GM18505 (cell line): ENCODE measurements around the gene PSKH1.
A peak's percentile ranks its signal among the peaks of the same experiment; 100 is the strongest.

Source experiments
- ATAC-seq: cut with Tn5 transposase; IDR thresholded peaks from one replicate; pipeline ENCODE4 v1.9.1; 2021; ENCODE audit not compliant: unreplicated experiment
- POLR2A ChIP-seq: IDR thresholded peaks from 4 replicates; pipeline ENCODE4 v1.6.1; 2011; ENCODE audit warnings: borderline replicate concordance; ENCODE audit not compliant: insufficient read depth, insufficient read length; ENCODE audit errors: extremely low read depth

Gene PSKH1

GRCh38 chr16:67872631-67873434 is 20.2 kb upstream of the PSKH1 start, which contains the start of gene EDC4:
Gene EDC4, plus strand, starts transcription at chr16:67873052. Its CDS starts 210 bp downstream, at chr16:67873262.
- peak; percentile 72 for ATAC-seq
- peak; percentile 84 for TF ChIP-seq POLR2A

GRCh38 chr16:67873435-67874370 is 19.4 kb upstream of the PSKH1 start:
- ATAC-seq: peak; percentile 12
- no peak for TF ChIP-seq POLR2A

GRCh38 chr16:67874372-67874771 is 18.7 kb upstream of the PSKH1 start:
- no peak for ATAC-seq
- no peak for TF ChIP-seq POLR2A

GRCh38 chr16:67877064-67877463 is 16.0 kb upstream of the PSKH1 start:
- TF ChIP-seq POLR2A: no peak
- no peak for ATAC-seq

GRCh38 chr16:67878232-67878631 is 14.8 kb upstream of the PSKH1 start:
- no peak for ATAC-seq

GRCh38 chr16:67878846-67879245 is 14.2 kb upstream of the PSKH1 start:
- ATAC-seq: no peak
- TF ChIP-seq POLR2A: no peak

More at GRCh38 chr16:67878232-67878631, 14.8 kb upstream of the PSKH1 start:
- TF ChIP-seq POLR2A: no peak

GRCh38 chr16:67879462-67879861 is 13.6 kb upstream of the PSKH1 start:
- no peak for TF ChIP-seq POLR2A
- no peak for ATAC-seq

GRCh38 chr16:67879936-67880335 is 13.1 kb upstream of the PSKH1 start:
- no peak for TF ChIP-seq POLR2A

GRCh38 chr16:67880584-67880983 is 12.5 kb upstream of the PSKH1 start:
- no peak for TF ChIP-seq POLR2A
- ATAC-seq: no peak

More at GRCh38 chr16:67879936-67880335, 13.1 kb upstream of the PSKH1 start:
- ATAC-seq: no peak

- no peak for ATAC-seq
- TF ChIP-seq POLR2A: no peak
Measured at GRCh38 chr16:67881621-67882161, 11.4 kb upstream of the PSKH1 start.

GRCh38 chr16:67882374-67883145 is 10.5 kb upstream of the PSKH1 start:
- no peak for ATAC-seq

GRCh38 chr16:67883146-67883871 is 9.7 kb upstream of the PSKH1 start:
- TF ChIP-seq POLR2A: no peak
- no peak for ATAC-seq

More at GRCh38 chr16:67882374-67883145, 10.5 kb upstream of the PSKH1 start:
- TF ChIP-seq POLR2A: no peak

GRCh38 chr16:67883872-67884261 is 9.2 kb upstream of the PSKH1 start:
- TF ChIP-seq POLR2A: no peak
- no peak for ATAC-seq

GRCh38 chr16:67884684-67885083 is 8.4 kb upstream of the PSKH1 start, which contains the start of gene NRN1L:
Gene NRN1L, plus strand, starts transcription at chr16:67884885. Its CDS starts 19 bp downstream, at chr16:67884904.
- ATAC-seq: no peak
- TF ChIP-seq POLR2A: no peak
